Right cardiac atrium (tissue), 5 donors: ENCODE data around the gene TRIM36. TPM values are rescaled to one million over a fixed set of nuclear protein-coding genes. Genes with fewer than 3 reads are reported as not detected.
A peak's percentile ranks its signal among the peaks of the same experiment; 100 is the strongest.

ENCODE experiments used
- ATAC-seq, 2 donors: fragments of 200-7000 bp; cut with Tn5 transposase; one replicate each; pipeline versions ENCODE4 v1.8.0 to v1.9.1; 2020; ENCODE audit warnings: moderate library complexity in 2 of 2, mild to moderate bottlenecking in 1 of 2
- DNase-seq, 3 donors: peaks; one replicate each; pipeline ENCODE4 v3.0.0-alpha.2; 2020
- H3K27ac ChIP-seq: one replicate; pipeline ENCODE4 v1.5.1; 2013; ENCODE audit warnings: mild to moderate bottlenecking, low read length, control low read depth, moderate library complexity
- H3K27me3 ChIP-seq: one replicate; pipeline ENCODE4 v1.6.1; 2013; ENCODE audit not compliant: control insufficient read depth, insufficient read depth
- H3K4me1 ChIP-seq: one replicate; pipeline ENCODE4 v1.6.1; 2013; ENCODE audit warnings: low read length; ENCODE audit not compliant: control insufficient read depth, insufficient read depth
- H3K4me3 ChIP-seq: one replicate; pipeline ENCODE4 v1.5.1; 2013; ENCODE audit warnings: low read length, control low read depth
- H3K9me3 ChIP-seq: one replicate; pipeline ENCODE4 v1.6.1; 2013; ENCODE audit warnings: low read length; ENCODE audit not compliant: control insufficient read depth
- WGBS: extraction: QIAGEN DNeasy Blood & Tissue Kit; methylation state at CpG from one replicate; pipeline ENCODE4 v1.1.7; 2013; 5-methylcytosine and 5-hydroxymethylcytosine counted together
- intact Hi-C, 4 donors: fragments of 100-400 bp; cut with DNase I; formaldehyde crosslinking; loops; one replicate each; pipeline versions ENCODE4 v1.11.0 to v1.14.0; 2022 to 2023
- polyA plus RNA-seq: library from polyadenylated mRNA; stranded (reverse); fragments of 200-250 nt; gene quantifications from one replicate; pipeline ENCODE4 v1.2.3, GENCODE V29; 2013
- total RNA-seq, 4 donors: library from RNA; stranded (reverse); fragmentation: NEBNext Ultra II Directional; extraction: Animal tissue kit (Norgen Biotek cat#: 25700); gene quantifications; one replicate each; pipeline ENCODE4 v1.2.1, GENCODE V29; 2021
- donor health status: healthy with polysubstance abuse.
- donor health status: DM: no; HTN: yes; CAD: no.
- donor health status: DM: no; HTN: no; CAD: no.
- donor health status: DM: no; HTN: yes; CAD: no; lungs with severe emphysema.
- donor health status: DM: yes; HTN: yes; CAD: no.

Gene TRIM36
- total and polyA plus RNA-seq, 5 donors = 0.07 to 1.2 (median 0.68) TPM

DNA sequence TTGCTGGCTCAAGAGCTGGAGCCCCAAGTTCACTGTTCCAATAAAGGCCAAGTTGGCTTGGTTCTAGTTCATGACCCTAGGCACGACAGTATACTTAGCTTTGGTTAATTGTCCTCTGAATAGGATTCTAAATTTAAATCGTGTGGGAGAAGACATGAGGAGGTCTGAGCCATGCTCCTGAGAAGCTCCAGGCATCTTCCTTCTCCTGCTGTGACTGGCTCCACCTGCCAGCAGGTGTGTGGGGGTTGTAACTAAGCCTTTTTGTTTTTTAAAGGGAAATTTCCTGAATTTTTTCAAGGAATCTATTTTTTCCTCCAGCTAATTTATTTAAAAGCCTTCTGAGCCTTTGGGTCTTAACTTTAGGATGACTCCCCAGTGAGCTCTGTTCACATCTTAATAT lies 20.2 kb upstream of the TRIM36 start:
- ATAC-seq = no peak
- no peaks in the 10 kb centered on the region for H3K27me3 ChIP-seq
- H3K27ac ChIP-seq = no peak overlapping the region
- no peak overlapping the region for H3K4me3 ChIP-seq
- intact Hi-C loops = no loop called here
- WGBS = 34% methylated on average over 2 of the region's 2 CpGs
- H3K4me1 ChIP-seq = no peaks in the 10 kb centered on the region
- DNase-seq = no peak
- no peaks in the 10 kb centered on the region for H3K9me3 ChIP-seq

DNA sequence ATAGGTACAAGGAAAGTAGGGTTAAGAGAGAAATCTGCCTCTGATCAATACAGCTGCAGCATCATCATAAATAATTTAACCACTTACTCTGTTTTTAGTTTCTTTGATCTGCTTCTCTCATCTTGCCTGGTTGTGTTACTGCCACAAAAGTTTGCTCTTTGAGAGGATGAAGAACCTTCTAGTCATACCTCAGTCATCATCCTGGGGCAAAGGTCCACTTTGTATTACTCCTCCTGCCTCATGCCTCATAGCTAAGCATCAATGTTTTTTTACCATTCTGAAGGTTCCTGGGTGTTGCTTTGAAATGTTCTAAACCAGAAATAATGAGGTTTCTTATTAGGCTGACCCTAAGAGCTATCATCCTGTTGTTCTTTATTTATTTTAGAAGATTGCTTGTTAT lies 17.1 kb upstream of the TRIM36 start:
- H3K4me3 ChIP-seq = no peak overlapping the region
- H3K4me1 ChIP-seq = no peaks in the 10 kb centered on the region
- DNase-seq (no peak), ATAC-seq (no peak)
- intact Hi-C loops = no loop called here
- H3K9me3 ChIP-seq = no peaks in the 10 kb centered on the region
- H3K27me3 ChIP-seq = peaks cover 3% of the 10 kb centered on the region
- no peak overlapping the region for H3K27ac ChIP-seq

DNA sequence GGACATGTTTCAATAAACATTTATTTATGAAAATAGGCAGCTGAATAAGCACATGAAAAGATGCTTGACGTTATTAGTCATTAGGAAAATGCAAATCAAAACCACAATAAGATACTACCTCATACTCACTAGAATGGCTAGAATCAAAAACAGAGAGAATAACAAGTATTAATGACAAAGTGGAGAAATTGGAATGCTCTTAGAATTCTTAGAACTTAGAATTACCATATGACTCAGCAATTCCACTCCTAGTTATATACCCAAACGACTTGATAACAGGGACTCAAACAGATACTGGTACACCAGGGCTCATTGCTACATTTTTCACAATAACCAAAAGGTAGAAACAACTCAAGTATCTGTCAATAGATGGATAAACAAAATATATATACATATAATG lies 15.1 kb upstream of the TRIM36 start:
- intact Hi-C loops = no loop called here
- DNase-seq = no peak
- no peaks in the 10 kb centered on the region for H3K4me1 ChIP-seq
- WGBS = 71% methylated on average over 2 of the region's 2 CpGs
- H3K9me3 ChIP-seq = no peaks in the 10 kb centered on the region
- H3K4me3 ChIP-seq = no peak overlapping the region
- H3K27me3 ChIP-seq = peaks cover 5% of the 10 kb centered on the region
- ATAC-seq = no peak
- H3K27ac ChIP-seq = no peak overlapping the region

DNA sequence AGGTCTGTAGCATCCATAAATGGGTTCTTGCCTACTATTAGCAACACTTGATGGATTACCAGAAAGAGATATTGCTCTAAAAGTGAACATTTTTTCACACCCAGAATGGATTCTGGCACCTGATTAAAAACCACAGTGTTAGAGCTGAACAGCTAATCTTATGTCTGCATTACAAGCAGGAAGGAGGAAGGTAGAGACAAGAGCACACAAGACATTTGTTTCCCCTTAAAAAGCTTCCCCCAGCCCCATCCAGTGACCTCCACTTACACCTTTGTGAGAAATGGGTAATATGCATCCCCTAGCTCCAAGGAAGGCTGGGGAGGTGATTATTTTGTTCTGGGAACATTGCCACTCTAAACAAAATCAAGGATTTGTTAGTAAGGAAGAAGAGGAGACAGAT lies 12.0 kb upstream of the TRIM36 start:
- Histone ChIP-seq H3K4me3 (no peak overlapping the region), H3K9me3 (no peaks in the 10 kb centered on the region), H3K27ac (no peak overlapping the region), H3K4me1 (no peaks in the 10 kb centered on the region), H3K27me3 (peaks cover 5% of the 10 kb centered on the region)
- intact Hi-C loops = no loop called here
- DNase-seq (no peak), ATAC-seq (no peak)

DNA sequence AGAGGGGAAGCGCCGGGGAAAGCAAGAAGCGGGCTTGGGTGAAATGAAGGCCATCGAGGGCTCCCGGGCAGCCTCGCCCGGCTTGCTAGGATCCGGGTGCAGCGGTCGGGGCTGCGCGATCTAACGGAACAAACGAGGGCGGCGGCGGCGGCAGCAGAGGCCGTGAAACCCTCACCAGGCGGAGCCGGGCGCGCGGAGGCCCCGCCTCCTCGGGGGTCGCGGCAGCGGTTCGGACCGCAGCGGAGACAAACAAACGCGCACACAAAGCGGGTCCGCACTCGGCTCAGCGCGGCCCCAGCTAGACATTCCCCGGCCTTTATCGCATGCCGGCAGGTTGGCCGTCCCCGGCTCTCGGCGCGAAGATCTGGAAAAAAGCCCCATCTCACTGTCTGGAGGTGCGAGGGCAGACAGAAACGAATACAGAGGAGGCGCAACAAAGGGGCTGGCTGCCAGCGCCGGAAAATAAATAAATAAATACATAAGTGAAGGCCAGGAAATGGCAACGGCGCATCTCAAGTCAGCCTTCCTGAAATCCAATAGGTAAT lies 10.5 kb upstream of the TRIM36 start:
- Histone ChIP-seq H3K4me1 (no peaks in the 10 kb centered on the region), H3K4me3 (peak overlapping the region; percentile 78), H3K27me3 (peaks cover 5% of the 10 kb centered on the region), H3K27ac (no peak overlapping the region), H3K9me3 (no peaks in the 10 kb centered on the region)
- intact Hi-C loops = no loop called here
- DNase-seq (peak in 2 of 3 donors; percentile 65), ATAC-seq (peak; percentile 61 to 79)
- WGBS = 1% methylated on average over 54 of the region's 54 CpGs

DNA sequence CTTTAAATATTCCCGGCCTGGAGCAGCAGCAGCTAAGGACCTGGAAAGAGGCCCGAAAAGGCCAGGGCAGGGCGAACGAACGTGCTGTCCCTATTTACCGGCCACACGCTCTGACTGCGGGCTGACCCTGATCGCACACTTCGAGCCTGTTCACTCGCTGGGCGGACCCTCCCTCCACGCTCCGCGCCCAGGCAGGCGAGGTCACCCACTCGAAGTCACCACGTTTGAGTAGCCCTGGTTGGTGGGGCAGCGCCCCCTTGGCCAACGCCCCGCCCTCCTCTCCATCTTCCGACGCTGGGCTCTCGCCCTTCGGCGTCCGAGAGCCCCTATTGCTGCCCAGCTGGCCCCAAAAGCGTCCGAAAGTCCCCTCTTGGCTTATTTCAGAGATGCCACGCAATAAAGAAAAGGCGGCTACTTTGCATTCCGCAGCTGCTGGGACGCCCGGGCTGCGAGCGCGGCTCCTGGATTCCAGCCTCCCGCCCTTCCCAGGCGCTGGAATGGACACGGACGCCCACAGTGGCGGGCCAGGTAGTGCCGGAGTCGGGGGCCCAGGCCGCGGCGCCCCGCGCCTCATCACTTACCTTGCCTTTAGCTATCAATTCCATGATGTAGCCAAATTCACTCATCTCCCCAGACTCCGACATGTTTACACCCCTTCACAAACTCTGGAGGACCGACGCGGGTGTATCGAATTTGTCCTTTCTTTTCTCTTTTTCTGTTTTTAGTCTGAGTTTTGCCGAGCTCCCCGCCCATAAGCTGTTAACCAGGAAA lies 9.9 kb upstream of the TRIM36 start:
- Histone ChIP-seq H3K27me3 (peaks cover 5% of the 10 kb centered on the region), H3K27ac (no peak overlapping the region), H3K4me3 (peak overlapping the region; percentile 78), H3K9me3 (no peaks in the 10 kb centered on the region), H3K4me1 (no peaks in the 10 kb centered on the region)
- intact Hi-C loops = no loop called here
- 2% methylated on average over 56 of the region's 56 CpGs for WGBS
- ATAC-seq (peak; percentile 54 to 59), DNase-seq (peak in 2 of 3 donors; percentile 43 to 52)

DNA sequence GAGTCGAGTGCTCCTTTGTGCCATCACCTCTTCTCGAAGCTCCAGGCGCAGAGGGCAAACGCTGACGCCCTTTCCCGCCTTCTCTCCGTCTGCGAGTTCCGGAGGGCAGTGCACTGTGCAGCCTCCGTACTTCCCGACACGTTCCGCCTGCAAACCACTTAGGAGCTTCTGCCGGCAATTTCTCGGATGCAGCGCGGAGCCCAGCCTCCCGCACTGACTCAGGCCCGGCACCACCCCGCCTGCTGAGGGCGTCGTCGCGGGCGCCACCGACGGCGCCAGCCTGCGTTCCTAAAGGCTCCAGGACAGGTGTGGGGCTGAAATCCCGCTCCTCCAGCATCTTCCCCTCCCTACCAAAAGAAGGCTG lies 9.3 kb upstream of the TRIM36 start:
- no peaks in the 10 kb centered on the region for H3K4me1 ChIP-seq
- peaks cover 5% of the 10 kb centered on the region for H3K27me3 ChIP-seq
- intact Hi-C loops = no loop called here
- no peak overlapping the region for H3K27ac ChIP-seq
- 29% methylated on average over 30 of the region's 30 CpGs for WGBS
- no peak overlapping the region for H3K4me3 ChIP-seq
- peak; percentile 26 to 45 for ATAC-seq
- DNase-seq = peak in 1 of 3 donors; percentile 38
- no peaks in the 10 kb centered on the region for H3K9me3 ChIP-seq

DNA sequence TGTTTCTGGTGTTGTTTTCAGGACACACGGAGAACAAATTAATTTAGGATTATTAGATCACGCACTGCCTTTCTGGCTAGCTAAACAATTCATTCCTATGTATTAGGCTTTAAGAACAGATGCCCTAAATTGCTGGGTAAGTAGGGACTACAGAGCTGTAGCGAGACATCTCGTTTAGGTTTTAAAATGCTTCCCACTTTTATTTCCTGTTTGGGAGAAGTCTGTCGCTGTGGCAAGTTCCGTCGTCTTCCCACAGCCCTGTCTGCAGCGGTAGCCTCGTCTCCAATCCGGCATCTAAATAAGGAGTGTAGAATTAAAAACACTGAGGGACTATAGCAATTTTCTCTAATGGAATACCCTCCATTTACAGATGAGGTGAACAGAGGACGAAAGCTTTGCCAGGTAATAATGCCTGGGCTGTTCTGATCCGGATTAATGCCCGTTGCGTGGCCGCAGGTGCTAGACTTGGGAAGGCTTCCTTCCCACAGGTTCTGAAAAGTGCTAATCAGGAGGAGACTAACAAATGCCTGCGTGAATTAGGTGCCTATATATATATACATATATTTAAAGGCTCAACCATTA lies 1.3 kb upstream of the TRIM36 start:
- ATAC-seq (no peak), DNase-seq (no peak)
- Histone ChIP-seq H3K27me3 (no peaks in the 10 kb centered on the region), H3K9me3 (no peaks in the 10 kb centered on the region), H3K4me3 (peak overlapping the region; percentile 61), H3K27ac (no peak overlapping the region), H3K4me1 (peaks cover 2% of the 10 kb centered on the region)
- intact Hi-C loops = no loop called here
- 22% methylated on average over 16 of the region's 16 CpGs for WGBS

DNA sequence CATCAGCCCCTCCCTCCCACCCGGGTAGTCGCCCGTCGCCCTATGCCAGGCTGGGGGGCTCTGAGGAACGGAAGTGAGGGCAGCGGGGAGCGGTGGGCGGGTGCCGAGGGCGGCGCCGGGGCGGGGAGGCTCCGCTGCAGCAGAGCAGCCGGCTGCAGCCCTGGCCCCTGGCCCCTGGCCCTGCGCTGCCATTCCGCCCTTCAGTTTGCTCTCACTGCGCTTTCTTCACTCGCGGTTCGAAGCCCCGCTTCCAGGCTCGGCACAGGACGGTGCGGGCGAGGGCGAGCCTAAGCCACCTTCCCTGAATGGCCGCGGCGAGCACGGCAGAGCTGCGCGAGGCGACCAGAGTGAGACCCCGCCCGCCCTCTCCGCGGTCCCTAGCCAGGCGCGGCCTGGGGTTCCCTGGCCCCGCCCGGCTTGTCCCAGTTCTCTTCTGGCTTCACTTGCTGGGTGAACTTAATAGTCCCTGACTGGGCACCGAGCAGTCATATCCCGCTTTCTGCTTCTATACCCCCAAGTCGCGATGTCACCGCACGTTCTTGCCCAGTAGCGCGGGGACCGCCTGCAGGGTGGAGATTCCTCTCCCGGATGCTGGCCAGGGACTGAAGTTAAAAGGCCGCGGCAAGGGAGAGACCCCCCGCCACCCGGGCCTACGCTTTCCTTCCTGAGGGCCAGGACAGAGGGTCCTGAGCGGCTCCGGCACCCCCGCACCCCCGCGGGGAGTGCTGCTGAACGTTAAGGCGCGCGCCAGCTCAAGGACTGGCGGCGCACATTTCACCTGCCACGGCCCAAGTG lies 623 bp upstream of the TRIM36 start:
- WGBS = 1% methylated on average over 69 of the region's 69 CpGs
- intact Hi-C loops = no loop called here
- Histone ChIP-seq H3K27me3 (no peaks in the 10 kb centered on the region), H3K4me3 (peak overlapping the region; percentile 61), H3K4me1 (peaks cover 2% of the 10 kb centered on the region), H3K27ac (no peak overlapping the region), H3K9me3 (no peaks in the 10 kb centered on the region)
- peak in 1 of 3 donors; percentile 50 for DNase-seq
- peak; percentile 78 to 83 for ATAC-seq

DNA sequence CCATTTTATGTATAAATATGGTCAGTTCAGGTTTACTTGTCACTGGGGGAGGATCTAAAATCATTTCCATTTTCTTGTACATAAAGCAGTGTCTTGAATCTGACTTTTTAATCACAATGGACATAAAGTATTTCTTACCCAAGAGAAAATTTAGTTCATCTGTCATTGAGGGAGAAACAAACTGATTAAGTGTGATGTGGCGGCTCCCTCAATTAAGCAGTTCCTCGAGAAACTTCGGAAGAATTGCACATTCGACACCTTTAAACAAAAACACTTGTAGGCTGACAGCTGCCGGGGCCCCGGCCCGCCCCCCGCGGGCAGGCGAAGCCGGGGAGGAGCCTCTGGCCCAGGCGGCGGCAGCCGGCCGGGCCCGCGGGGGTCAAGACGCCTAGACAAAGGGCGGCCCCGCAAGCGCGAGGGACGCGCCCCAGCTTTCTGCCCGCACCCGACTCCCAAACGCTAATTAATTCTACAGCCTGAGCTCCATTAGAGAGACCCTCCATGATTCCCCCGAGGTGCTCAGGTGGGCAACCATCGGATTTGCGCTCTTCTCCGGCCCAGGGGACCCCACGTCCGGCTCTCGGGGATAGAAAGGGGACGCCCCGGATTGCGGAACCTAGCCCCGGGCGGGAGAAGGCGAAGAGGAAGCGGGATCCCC lies 750 bp downstream of the TRIM36 start:
- peak; percentile 15 to 22 for ATAC-seq
- 2% methylated on average over 41 of the region's 41 CpGs for WGBS
- Histone ChIP-seq H3K4me3 (peak overlapping the region; percentile 61), H3K4me1 (peaks cover 2% of the 10 kb centered on the region), H3K27ac (no peak overlapping the region), H3K9me3 (no peaks in the 10 kb centered on the region), H3K27me3 (no peaks in the 10 kb centered on the region)
- DNase-seq = peak; percentile 53 to 78 (median 54)
- intact Hi-C loops = no loop called here
